Prostate gland (tissue), 2 donors: ENCODE results near the gene KCTD17. TPM values are rescaled to one million over a fixed set of nuclear protein-coding genes. Genes with fewer than 3 reads are reported as not detected.

Source experiments
- DNase-seq: peaks from one replicate; pipeline ENCODE4 v3.0.0-alpha.2; 2019; ENCODE audit warnings: low spot score
- H3K27ac ChIP-seq, 2 donors: fragments of 200-600 bp; sonication (generic); 2 replicates each; pipeline ENCODE4 v1.5.1; 2017 to 2019
- H3K27me3 ChIP-seq: fragments of 200-600 bp; sonication (generic); replicated peaks from 2 replicates; pipeline ENCODE4 v1.5.1; 2019; ENCODE audit not compliant: insufficient read depth
- H3K36me3 ChIP-seq, 2 donors: fragments of 200-600 bp; sonication (generic); 1 replicate in 1 of 2; 2 replicates in 1 of 2; pipeline versions ENCODE4 v1.5.1 to v1.8.1; 2017 to 2019
- H3K4me1 ChIP-seq: fragments of 200-600 bp; sonication (generic); replicated peaks from 2 replicates; pipeline ENCODE4 v1.5.1; 2019
- H3K4me3 ChIP-seq, 2 donors: fragments of 200-600 bp; sonication (generic); 2 replicates each; pipeline ENCODE4 v1.5.1; 2017 to 2019
- H3K9me3 ChIP-seq: fragments of 200-600 bp; sonication (generic); 2 replicates; pipeline ENCODE4 v1.5.1; 2017
- POLR2A ChIP-seq: fragments of 450-650 bp; IDR thresholded peaks from one replicate; pipeline ENCODE4 v1.6.1; 2016; ENCODE audit warnings: antibody characterized with exemption, mild to moderate bottlenecking
- POLR2AphosphoS5 ChIP-seq: sonication (generic); formaldehyde crosslinking; IDR thresholded peaks from one replicate; pipeline ENCODE4 v1.6.1; 2017; ENCODE audit warnings: antibody characterized with exemption
- WGBS: methylation state at CpG from one replicate; pipeline ENCODE4 v1.1.5; 2018; 5-methylcytosine and 5-hydroxymethylcytosine counted together
- intact Hi-C: fragments of 100-400 bp; cut with DNase I; formaldehyde crosslinking; loops from one replicate; pipeline ENCODE4 v1.14.2; 2022
- total RNA-seq, 2 donors: library from RNA; depleted of rRNA; stranded (reverse); fragments of >200 nt; gene quantifications; one replicate each; pipeline ENCODE4 v1.1.0, GENCODE V29; 2016
- TF ChIP-seq, protein P1 (sequence below), 4 experiments: fragments of 200-600 bp in 2 of 4; fragments of 450-650 bp in 2 of 4; sonication (generic) in 2 of 4; IDR thresholded peaks; 1 replicate in 3 of 4; 2 replicates in 1 of 4; pipeline ENCODE4 v1.5.1; 2016 to 2019; ENCODE audit warnings: antibody characterized with exemption in 4 of 4, mild to moderate bottlenecking in 2 of 4, moderate library complexity in 2 of 4

Gene KCTD17
- total RNA-seq, 2 donors from 2014 or later: 7.8 to 32.4 TPM

DNA sequence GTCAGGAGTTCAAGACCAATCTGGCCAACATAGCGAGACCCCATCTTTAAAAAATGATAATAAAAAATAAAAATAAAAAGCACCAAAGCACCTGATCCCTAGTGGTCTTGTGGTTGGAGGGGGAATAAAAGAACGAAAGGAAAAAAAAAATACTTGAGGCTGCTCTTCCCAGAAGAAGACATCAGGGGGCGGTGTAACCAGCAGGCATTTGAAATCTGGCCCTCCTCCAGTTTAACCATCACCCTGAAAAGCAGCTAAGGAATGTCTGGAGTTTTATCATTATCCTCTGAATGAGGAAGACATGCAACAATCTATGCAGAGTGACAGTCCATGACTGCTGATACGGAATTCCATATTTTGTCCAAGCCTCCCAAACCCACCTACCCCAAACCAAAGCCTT is 5.6 kb upstream of the KCTD17 start:
- no peaks in the 10 kb centered on the region for H3K27me3 ChIP-seq
- DNase-seq: no peak
- H3K36me3 ChIP-seq: no peaks in the 10 kb centered on the region
- WGBS: 53% methylated on average over 4 of the region's 4 CpGs
- no peaks in the 10 kb centered on the region for H3K4me1 ChIP-seq
- intact Hi-C loops: no loop called here
- TF ChIP-seq, protein P1, sequence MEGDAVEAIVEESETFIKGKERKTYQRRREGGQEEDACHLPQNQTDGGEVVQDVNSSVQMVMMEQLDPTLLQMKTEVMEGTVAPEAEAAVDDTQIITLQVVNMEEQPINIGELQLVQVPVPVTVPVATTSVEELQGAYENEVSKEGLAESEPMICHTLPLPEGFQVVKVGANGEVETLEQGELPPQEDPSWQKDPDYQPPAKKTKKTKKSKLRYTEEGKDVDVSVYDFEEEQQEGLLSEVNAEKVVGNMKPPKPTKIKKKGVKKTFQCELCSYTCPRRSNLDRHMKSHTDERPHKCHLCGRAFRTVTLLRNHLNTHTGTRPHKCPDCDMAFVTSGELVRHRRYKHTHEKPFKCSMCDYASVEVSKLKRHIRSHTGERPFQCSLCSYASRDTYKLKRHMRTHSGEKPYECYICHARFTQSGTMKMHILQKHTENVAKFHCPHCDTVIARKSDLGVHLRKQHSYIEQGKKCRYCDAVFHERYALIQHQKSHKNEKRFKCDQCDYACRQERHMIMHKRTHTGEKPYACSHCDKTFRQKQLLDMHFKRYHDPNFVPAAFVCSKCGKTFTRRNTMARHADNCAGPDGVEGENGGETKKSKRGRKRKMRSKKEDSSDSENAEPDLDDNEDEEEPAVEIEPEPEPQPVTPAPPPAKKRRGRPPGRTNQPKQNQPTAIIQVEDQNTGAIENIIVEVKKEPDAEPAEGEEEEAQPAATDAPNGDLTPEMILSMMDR (IDR thresholded peaks at IDR 0.05): no peak
- no peak for TF ChIP-seq POLR2A
- TF ChIP-seq POLR2AphosphoS5: no peak
- no peaks in the 10 kb centered on the region for H3K9me3 ChIP-seq
- no peak overlapping the region for H3K27ac ChIP-seq
- H3K4me3 ChIP-seq: no peak overlapping the region

DNA sequence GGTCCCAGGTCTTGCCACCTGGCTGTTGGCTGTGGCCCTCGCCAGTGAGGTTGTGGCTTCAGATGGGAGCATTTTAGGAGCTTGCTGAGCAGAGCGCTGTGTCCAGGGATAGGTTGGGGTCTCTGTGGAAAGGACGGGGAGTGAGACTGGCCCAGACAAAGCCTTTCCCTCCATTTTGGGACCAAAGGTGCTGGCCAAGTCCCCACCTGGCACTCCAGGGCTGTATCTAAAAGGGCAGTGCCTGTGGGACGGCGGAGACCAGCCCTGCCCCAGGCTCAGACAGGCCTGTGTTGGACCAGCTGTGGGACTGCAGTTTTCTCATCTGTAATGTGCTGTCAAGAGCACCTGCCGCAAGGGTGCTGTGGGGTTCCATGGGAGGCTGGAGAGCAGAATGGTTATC is 5.0 kb upstream of the KCTD17 start:
- DNase-seq: no peak
- Histone ChIP-seq H3K27ac (no peak overlapping the region), H3K27me3 (no peaks in the 10 kb centered on the region), H3K4me1 (no peaks in the 10 kb centered on the region), H3K9me3 (no peaks in the 10 kb centered on the region), H3K36me3 (no peaks in the 10 kb centered on the region), H3K4me3 (no peak overlapping the region)
- TF ChIP-seq POLR2AphosphoS5 (no peak), POLR2A (no peak)
- TF ChIP-seq, protein P1 (IDR thresholded peaks at IDR 0.05): no peak
- intact Hi-C loops: no loop called here
- 89% methylated on average over 6 of the region's 6 CpGs for WGBS

DNA sequence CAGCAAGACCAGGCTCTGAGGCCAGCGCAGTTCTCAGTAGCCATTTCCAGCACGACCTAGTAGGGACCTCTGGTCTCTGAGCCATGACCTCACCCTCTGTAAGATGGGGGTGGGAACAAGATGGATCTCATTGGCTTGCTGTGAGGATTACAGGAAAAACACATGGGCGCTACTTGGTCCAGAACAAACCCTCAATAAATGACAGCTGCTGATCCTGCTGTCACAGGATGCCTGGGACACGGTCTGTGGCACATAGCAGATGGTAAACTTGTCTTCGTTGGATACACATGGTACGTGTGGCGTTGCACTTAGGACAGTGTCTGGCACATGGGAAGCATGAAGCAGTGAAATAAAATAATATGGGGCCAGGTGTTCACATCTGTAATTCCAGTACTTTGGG is 4.5 kb upstream of the KCTD17 start:
- intact Hi-C loops: no loop called here
- peaks cover 3% of the 10 kb centered on the region for H3K4me1 ChIP-seq
- H3K4me3 ChIP-seq: no peak overlapping the region
- DNase-seq: no peak
- TF ChIP-seq, protein P1 (IDR thresholded peaks at IDR 0.05): no peak
- TF ChIP-seq POLR2A (no peak), POLR2AphosphoS5 (no peak)
- H3K9me3 ChIP-seq: no peaks in the 10 kb centered on the region
- H3K27ac ChIP-seq: no peak overlapping the region
- H3K36me3 ChIP-seq: no peaks in the 10 kb centered on the region
- H3K27me3 ChIP-seq: no peaks in the 10 kb centered on the region
- 92% methylated on average over 7 of the region's 7 CpGs for WGBS

DNA sequence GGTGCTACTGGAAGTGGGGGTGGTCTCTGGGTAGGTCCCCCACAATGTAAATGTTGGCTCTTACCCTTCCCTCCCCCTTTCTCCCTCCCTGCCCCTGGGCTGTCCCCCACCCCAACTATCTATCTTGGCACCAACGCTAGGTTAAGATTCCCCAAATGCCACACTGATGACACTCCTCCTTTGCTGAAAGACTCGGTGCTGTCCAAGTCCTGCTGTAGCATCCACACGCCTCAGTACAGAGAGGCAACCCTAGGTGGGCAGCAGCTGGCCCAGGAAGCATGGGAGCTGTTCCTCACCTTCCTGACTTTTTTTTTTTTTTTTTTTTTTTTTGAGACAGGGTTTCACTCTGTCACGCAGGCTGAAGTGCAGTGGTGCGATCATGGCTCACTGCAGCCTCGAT is 3.4 kb upstream of the KCTD17 start:
- no peak overlapping the region for H3K4me3 ChIP-seq
- peaks cover 3% of the 10 kb centered on the region for H3K4me1 ChIP-seq
- H3K27ac ChIP-seq: no peak overlapping the region
- H3K36me3 ChIP-seq: no peaks in the 10 kb centered on the region
- H3K27me3 ChIP-seq: no peaks in the 10 kb centered on the region
- 79% methylated on average over 6 of the region's 6 CpGs for WGBS
- intact Hi-C loops: no loop called here
- DNase-seq: no peak
- no peak for TF ChIP-seq POLR2A
- TF ChIP-seq, protein P1 (IDR thresholded peaks at IDR 0.05): no peak
- no peak for TF ChIP-seq POLR2AphosphoS5
- H3K9me3 ChIP-seq: no peaks in the 10 kb centered on the region

DNA sequence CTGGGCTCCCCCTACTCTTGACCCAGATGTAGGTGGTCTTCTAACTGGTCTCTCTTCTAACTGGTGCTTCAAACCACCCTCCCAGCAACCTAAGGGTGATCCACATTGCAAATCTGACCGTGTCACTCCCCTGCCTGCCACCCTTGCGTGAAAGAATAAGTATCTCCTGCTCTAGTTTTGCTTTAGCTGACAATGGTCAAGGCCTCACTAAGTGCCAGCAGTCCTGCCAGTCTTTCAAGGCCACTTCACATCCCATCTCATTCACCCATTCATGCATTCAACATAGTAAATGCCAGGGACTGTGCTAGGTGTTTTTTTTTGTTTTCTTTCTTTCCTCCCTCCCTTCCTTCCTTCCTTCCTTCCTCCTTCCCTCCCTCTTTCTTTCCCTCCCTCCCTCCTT is 2.3 kb upstream of the KCTD17 start:
- H3K27ac ChIP-seq: no peak overlapping the region
- H3K4me3 ChIP-seq: no peak overlapping the region
- H3K9me3 ChIP-seq: no peaks in the 10 kb centered on the region
- peaks cover 3% of the 10 kb centered on the region for H3K4me1 ChIP-seq
- intact Hi-C loops: no loop called here
- WGBS: 90% methylated on average over 2 of the region's 2 CpGs
- no peaks in the 10 kb centered on the region for H3K27me3 ChIP-seq
- TF ChIP-seq POLR2A (no peak), POLR2AphosphoS5 (no peak)
- TF ChIP-seq, protein P1 (IDR thresholded peaks at IDR 0.05): no peak
- no peak for DNase-seq
- no peaks in the 10 kb centered on the region for H3K36me3 ChIP-seq
